Ishikawa (cell line): ENCODE data around the gene UBE2M.

Experiments
- TCF12 ChIP-seq: IDR thresholded peaks from 2 replicates; pipeline ENCODE4 v1.6.1; 2012; ENCODE audit warnings: low read depth
- TEAD4 ChIP-seq: IDR thresholded peaks from 2 replicates; pipeline ENCODE4 v1.6.1; 2012

DNA sequence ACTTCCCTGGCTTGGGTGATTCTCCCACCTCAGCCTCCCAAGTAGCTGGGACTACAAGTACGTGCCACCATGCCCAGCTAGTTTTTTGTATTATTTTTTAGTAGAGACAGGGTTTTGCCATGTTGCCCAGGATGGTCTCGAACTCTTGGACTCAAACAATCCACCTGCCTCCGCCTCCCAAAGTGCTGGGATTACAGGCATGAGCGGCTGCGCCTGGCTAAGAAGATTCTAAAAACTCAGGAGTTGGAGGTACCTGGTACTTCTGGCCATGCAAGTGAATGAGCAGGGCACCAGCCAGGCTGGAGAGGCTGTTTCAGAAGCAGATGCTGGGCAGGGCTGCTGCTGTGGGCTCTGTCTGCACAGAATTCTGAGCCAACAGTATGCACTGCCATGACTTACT, 8.6 kb upstream of the UBE2M start:
- no peak for TF ChIP-seq TCF12
- TF ChIP-seq TEAD4 = no peak
